CD1c-positive myeloid dendritic cell (primary cell): ENCODE results near the gene MKX.

Source experiments
- DNase-seq: peaks from one replicate; pipeline ENCODE4 v3.0.0-alpha.2; 2016; ENCODE audit errors: extremely low spot score

The MKX gene

DNA sequence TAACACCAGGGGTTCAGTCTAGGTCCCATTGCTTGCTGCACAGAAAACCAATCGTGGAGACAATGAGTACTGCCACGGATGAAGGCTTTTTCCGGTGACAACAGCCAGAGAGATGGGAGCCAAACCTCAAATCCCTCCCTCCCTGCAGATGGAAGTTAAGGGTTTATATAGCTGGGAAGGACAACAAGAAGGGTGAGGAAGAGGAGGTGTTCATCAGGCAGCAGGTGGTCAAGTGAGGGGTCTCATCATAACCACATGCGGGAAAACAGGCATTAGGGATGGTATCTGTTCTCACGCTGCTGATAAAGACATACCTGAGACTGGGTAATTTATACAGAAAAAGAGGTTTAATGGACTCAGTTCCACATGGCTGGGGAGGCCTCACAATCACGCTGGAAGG is 91.3 kb downstream of the MKX start:
- no peak for DNase-seq

DNA sequence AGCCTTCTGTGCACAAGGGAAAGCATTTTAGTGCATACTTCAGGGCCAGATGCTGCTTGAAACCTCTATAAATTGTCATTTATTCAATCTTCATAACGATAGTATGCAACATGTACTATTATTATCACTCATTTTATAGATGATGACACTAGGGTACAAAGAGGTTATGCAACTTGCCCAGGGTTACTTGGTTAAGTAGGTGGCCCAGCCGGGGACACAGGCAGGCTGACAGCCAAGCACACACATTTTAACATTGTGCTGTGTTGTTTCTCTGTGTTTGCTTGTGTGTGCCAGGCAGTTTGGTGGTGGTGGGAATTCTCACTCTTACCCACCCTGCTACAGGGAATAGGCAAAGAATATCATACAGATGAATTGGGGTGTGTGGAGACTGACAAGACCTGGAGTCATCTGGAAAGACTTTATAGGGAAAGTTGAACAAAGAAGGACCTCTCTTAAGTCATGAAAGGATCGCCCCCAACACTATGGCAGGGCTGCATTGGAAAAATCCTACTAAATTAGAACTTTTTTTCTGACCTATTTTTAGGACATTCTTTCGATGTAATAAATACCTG is 98.9 kb downstream of the MKX start:
- DNase-seq = no peak

- no peak for DNase-seq
Measured at GRCh38 chr10:27646194-27646593, 99.4 kb downstream of the MKX start.

- DNase-seq = no peak
Measured at GRCh38 chr10:27644307-27644939, 101.2 kb downstream of the MKX start.

- no peak for DNase-seq
Measured at GRCh38 chr10:27643301-27643700, 102.3 kb downstream of the MKX start.

DNA sequence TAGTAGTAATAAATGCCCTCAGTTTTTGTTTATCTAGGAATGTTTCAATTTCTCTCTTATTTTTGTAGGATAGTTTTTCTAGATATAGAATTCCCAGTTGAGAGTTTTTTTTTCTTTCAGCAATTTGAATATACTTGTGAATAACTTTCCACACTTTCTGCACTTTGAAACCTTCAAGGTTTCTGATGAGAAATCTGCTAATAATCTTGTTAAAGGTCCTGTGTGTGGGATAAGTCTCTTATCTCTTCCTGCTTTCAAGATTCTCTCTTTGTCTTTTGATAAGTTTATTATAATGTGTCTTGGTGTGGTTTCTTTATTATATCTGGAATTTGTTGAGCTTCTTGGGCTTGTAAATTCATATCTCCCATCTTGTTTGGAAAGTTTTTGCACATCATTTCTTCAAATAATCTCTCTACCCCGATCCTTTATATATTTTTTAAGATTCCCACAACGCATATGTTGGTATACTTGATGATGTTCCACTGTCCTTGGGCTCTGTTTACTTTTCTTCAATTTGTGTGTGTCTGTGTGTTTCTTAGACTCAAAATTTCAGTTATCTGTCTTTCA is 103.5 kb downstream of the MKX start:
- DNase-seq = no peak

DNA sequence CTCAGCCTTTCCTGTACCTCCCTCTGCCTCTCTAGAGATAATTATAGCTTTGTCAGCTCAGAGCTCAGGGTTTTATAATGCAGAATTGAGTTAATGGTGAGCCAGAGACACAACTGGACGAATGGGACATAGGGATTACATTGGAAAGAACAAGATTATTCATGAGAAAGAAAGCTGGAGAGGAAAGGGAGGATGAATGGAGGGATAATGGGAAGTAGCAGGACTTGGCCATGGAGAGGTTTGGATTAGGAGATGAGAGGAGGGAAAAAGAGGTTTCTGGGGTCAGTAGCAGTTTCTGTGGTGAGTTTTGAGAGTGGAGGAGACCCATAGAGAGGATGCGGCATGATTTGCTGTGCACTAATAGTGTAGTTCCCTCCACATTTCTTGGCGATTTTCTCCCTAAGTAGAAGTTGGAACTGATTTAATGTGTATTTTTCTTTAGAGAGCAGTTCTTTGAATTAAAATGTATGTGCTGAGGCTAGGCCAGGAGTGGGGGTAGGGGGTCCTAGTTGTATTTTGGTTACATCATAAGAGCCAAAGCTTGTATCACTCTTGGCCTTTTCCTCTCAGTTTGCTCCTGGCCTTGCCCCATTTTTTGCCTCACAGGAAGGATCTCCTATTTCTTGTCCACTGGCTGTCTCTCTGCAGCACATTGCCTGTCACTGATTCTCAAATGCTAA is 107.4 kb downstream of the MKX start:
- DNase-seq = no peak

GRCh38 chr10:27637601-27638000 is 108.0 kb downstream of the MKX start:
- DNase-seq = no peak

DNA sequence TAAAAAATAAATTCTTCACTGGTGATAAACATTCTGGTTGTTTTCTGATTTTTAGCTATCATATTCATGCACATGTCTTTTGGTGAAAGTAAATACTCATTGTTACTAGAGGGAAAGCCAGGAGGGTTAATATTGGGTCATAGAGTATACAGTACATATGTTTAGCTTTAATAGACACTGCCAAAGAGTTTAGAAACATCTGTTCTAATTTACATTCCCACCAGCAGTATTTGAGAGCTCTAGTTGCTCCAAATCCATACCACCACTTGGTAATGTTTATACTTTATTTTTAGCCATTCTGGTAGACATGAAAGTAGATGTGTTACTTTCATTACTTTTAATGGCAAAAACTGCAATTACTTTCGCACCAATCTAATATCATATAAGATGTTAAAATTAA is 108.8 kb downstream of the MKX start:
- no peak for DNase-seq

DNA sequence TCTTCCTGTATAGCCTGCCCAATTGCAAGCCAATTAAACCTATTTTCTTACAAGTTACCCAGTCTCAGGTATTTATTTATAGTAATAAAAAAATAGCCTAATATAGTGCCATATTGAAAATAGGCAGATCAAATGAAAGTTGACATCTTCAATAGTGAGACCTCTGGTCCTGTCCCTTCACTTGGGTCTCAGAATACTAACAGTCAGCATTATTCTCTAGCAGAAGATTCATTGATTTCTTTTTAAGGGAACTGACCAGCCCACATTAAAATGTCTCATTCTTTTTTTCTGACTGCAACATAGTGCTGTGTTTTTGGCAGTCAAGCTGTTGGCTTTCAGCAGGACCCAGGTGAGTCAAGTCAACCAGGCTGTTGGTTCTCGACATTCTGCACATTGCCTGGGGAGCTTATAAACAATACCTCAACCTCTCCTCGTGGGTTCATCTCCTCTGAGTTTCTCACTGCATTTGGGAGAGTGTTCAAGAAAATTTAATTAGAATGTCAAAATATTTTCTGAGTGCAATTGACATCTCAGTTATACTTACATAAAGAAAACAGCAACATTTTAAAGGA is 109.8 kb downstream of the MKX start:
- DNase-seq = no peak

DNA sequence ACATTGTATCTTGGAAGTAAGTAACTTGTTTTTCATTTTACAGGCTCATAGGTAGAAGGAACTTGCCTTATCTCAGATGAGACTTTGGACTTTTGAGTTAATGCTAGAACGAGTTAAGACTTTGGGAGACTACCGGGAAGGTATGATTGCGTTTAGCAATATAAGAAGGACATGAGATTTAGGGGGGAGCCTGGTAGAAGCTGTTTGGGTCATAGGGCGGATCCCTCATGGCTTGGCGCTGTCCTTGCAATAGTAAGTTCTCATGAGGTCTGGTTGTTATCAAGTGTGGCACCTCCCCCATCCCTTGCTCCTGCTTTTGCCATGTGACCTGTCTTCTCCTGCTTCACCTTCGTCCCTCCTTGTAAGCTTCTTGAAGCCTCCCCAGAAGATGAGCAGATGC is 110.3 kb downstream of the MKX start:
- no peak for DNase-seq

DNA sequence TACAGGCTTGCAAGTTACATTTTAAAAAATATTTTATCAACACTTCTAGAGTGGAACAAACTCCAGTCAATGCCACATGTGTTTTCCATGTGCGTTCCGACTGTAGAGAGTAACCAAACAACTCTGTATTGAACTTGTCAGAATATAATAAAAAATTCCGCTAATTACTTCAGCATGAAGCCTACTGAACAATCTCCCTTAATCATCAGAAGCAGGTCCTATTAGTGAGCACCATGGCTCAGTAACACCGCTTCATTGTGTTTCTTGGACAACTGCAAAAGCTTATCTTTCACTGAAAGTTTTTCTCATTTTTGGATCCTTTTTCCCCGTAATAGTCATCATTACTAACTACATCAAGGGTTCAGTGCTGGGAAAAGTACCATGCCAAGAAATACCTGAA is 117.0 kb downstream of the MKX start:
- DNase-seq = no peak

DNA sequence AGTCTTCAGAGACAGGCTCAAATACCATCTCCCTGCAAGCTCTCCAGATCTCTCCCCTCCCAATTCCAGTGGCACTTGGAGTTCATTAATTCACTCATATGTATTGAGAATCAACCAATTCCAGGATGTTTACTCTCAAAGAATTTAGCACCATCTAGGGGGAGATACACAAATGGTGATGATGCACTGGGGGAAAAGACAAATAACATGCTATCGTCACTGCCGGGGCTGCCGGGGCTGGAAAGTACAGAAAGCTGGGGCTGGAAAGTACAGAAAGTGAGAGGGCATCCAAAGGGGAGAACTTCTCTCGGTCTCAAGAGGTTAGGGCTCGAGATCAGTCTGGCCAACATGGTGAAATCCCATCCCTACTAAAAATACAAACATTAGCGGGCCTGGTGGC is 118.7 kb downstream of the MKX start:
- DNase-seq = no peak

DNA sequence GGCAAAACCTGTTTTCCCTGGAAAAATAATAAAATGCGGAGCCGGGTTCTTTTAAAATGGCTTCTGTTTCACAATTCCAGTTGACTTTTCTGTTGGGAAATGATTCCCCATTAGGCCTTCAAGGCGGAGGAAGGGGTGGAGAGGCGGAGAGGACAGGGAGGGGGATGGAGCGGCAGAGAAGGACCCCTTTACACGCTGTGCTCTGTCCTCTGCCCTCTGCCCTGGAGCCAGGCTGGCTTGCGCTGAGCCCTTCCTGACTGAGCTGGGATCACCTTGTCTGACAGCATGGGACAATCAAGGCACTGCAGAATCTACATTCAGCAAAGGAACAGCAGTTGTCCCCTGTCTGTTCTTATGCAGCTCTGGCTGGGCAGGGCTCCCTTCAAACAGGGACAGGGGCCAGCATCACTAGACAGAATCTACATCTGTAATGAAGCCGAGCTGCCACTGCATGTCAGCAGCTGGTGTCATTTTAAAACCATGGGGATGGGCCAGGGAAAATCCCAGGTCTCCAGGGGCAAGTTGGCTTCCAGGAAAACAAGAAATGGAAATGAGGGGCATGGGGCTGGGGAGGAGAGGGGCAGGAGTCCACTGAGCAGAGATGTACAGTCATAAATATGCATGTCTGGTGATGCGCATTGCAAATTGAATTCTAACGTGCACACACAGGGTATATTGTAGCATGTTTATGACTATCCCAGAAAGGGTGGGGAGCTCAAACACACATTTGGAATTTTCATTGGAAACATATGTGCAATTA is 120.0 kb downstream of the MKX start:
- no peak for DNase-seq

- DNase-seq = no peak
Measured at GRCh38 chr10:27624941-27625340, 120.7 kb downstream of the MKX start.
